ENCODE results near the gene ACO2. TPM values are rescaled to one million over a fixed set of nuclear protein-coding genes. Genes with fewer than 3 reads are reported as not detected.

ACO2 gene
- total and polyA plus RNA-seq, 10 of the 15 experiments (the other 5 are each of a cell fraction or from before 2014, with no cell fraction given), result 21.4 to 214 (median 88.5) TPM

DNA sequence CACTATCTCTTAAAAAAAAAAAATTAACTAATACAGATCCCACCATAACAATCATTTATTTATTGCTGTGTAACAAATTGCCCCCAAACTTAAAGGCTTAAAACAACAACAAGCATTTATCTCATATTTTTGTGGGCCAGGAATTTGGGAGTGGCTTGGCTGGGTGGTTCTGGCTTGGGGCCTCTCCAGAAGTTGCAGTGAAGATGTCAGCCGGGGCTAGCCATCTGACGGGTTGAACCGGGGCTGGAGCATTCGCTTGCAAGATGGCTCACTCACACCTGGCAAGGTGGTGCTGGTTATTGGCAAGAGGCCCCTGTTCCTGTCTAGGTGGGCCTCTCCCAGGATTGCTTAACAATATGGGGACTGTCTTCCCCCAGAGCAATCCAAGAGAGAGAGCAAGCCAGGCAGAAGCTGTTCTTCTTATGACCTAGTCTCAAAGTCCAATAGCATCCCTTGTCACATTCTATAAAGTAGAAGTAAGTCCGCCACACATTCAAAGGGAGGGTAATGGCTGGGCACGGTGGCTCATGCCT, 29.5 kb downstream of the ACO2 start (continued):
- no peak for TF ChIP-seq CBX5 (IDR thresholded peaks at IDR 0.05; ENCODE audit: low read depth)

DNA sequence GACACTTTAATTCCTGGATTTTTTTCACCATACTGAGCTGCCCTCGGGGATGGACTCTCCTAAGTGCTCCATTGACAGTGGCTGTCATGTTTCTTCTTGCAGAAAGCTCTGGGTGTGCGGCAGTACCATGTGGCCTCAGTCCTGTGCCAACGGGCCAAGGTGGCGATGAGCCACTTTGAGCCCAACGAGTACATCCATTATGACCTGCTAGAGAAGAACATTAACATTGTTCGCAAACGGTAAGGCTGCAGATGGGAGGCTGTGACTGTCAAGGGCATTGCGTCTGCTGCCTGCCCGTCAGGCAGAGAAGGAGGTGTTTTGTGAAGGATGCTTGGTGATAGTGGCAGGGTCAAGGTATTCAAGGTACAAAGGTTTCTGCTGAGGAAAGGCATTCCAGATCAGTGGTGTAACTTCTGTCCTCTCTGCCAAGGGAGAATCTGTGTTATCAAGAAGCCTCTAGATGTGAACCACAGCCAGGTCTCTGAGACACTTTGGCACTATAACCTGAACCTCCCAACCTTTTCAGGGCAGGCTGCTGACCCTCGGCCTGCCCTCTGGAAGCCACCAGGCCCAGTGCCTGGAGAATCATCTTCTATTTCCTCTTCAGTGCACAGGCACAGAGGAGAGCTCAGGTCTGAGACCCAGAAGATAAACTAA, 30.8 kb downstream of the ACO2 start:
- ChIA-PET CTCF (interaction anchor here (0.8 to 3.3 kb wide), 13 partner anchors 10 to 118 kb away, joined by 3 to 58 read pairs (median 4); partner anchors contain the start of genes ACO2, PHF5A and TEF), RAD21 (ENCODE audit: unreplicated experiment) (interaction anchor here (0.8 to 4.6 kb wide), 8 partner anchors 20 to 96 kb away, joined by 3 to 60 read pairs (median 4); partner anchors contain the start of genes ACO2, PHF5A and TOB2), POLR2A (interaction anchor here (2.0 to 2.3 kb wide), 2 partner anchors 20 to 27 kb away, joined by 6 read pairs; no protein-coding TSS in a partner anchor), SMC1A (ENCODE audit: uncharacterized antibody, unreplicated experiment) (interaction anchor here (0.6 to 5.4 kb wide), 11 partner anchors 12 to 828 kb away, joined by 3 to 62 read pairs (median 4); partner anchors contain the start of genes ACO2, PHF5A and TOB2)
- Histone ChIP-seq H3K4me3 (no peak overlapping the region), H3K4me2 (ENCODE audit: control insufficient read depth, insufficient read depth) (no peak overlapping the region), H4K20me1 (ENCODE audit: control insufficient read depth, insufficient read depth) (no peaks in the 10 kb centered on the region), H3K27me3 (replicated peaks in 1 of 2; ENCODE audit: control insufficient read depth in 2 of 2, insufficient read depth in 2 of 2, low read length in 1 of 2) (no peaks in the 10 kb centered on the region), H3K4me1 (ENCODE audit: control insufficient read depth, insufficient read depth, low read length) (no peaks in the 10 kb centered on the region), H3K79me2 (ENCODE audit: control insufficient read depth, insufficient read depth, low read length) (peaks cover 6% of the 10 kb centered on the region), H3K36me3 (ENCODE audit: control insufficient read depth in 2 of 2, insufficient read depth in 2 of 2, low read length in 1 of 2) (peaks cover 14 to 19% of the 10 kb centered on the region in 2 experiments; a peak in 3 of 4 replicates), H3K27ac (ENCODE audit: control insufficient read depth, insufficient read depth) (no peak overlapping the region), H3K9ac (ENCODE audit: control insufficient read depth, insufficient read depth, low read length) (no peak overlapping the region), H2AFZ (ENCODE audit: control insufficient read depth, low read depth, low read length) (no peak overlapping the region), H3K9me3 (replicated peaks; ENCODE audit: control insufficient read depth, insufficient read depth, low read length) (no peaks in the 10 kb centered on the region)
- FAIRE-seq (no peak), ATAC-seq (no peak), DNase-seq (ENCODE audit: low read depth, low spot score) (no peak)
- WGBS (ENCODE audit: insufficient coverage, insufficient replicate concordance, low lambda C conversion rate, missing lambda C conversion rate), result 81% methylated on average over 10 of the region's 10 CpGs
- BruUV-seq (replicated peaks), result no TSS peak
- TF ChIP-seq IRF4 (IDR thresholded peaks at IDR 0.05; ENCODE audit: low read depth, low read length) (no peak), PAX8 (IDR thresholded peaks at IDR 0.05) (no peak), CEBPB (IDR thresholded peaks at IDR 0.05; ENCODE audit: borderline replicate concordance in 1 of 2, low read depth in 2 of 2, low read length in 2 of 2) (no peak), ZZZ3 (IDR thresholded peaks at IDR 0.05; ENCODE audit: control insufficient read depth, insufficient read length, low read depth) (no peak), GABPA (IDR thresholded peaks at IDR 0.05; ENCODE audit: low read depth) (no peak), MYC (IDR thresholded peaks at IDR 0.05; ENCODE audit: insufficient read depth, insufficient read length, insufficient replicate concordance, low read length, severe bottlenecking) (no peak), BCL11A (IDR thresholded peaks at IDR 0.05; ENCODE audit: low read depth, low read length) (no peak), SREBF2 (IDR thresholded peaks at IDR 0.05; ENCODE audit: low read length) (no peak), MYB (IDR thresholded peaks at IDR 0.05; ENCODE audit: borderline replicate concordance, low read depth, low read length) (no peak)
- TF ChIP-seq, protein P1, sequence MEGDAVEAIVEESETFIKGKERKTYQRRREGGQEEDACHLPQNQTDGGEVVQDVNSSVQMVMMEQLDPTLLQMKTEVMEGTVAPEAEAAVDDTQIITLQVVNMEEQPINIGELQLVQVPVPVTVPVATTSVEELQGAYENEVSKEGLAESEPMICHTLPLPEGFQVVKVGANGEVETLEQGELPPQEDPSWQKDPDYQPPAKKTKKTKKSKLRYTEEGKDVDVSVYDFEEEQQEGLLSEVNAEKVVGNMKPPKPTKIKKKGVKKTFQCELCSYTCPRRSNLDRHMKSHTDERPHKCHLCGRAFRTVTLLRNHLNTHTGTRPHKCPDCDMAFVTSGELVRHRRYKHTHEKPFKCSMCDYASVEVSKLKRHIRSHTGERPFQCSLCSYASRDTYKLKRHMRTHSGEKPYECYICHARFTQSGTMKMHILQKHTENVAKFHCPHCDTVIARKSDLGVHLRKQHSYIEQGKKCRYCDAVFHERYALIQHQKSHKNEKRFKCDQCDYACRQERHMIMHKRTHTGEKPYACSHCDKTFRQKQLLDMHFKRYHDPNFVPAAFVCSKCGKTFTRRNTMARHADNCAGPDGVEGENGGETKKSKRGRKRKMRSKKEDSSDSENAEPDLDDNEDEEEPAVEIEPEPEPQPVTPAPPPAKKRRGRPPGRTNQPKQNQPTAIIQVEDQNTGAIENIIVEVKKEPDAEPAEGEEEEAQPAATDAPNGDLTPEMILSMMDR (IDR thresholded peaks at IDR 0.05 in 2 of 3, conservative IDR thresholded peaks at IDR 0.05 in 1 of 3; ENCODE audit: control insufficient read depth in 2 of 3, extremely low read depth in 1 of 3, insufficient read depth in 1 of 3, low read depth in 3 of 3, low read length in 3 of 3), result no peak
- intact Hi-C loops (cut with micrococcal nuclease; ENCODE audit: unreplicated experiment) (loop anchor here (5.0 kb wide), 2 partner anchors 32 to 52 kb away; partner anchors contain the start of genes ACO2, PHF5A and TOB2), in situ Hi-C loops (cut with MboI) (no loop called here)

Data from GM12878 (cell line).